ENCODE data around the gene PPP4C. TPM values are rescaled to one million over a fixed set of nuclear protein-coding genes. Genes with fewer than 3 reads are reported as not detected.
A peak's percentile ranks its signal among the peaks of the same experiment; 100 is the strongest.

Gene PPP4C
- polyA plus RNA-seq, 1 donor from 2014 or later, result 173 TPM

- H3K4me3 ChIP-seq (ENCODE audit: low read length), result peak overlapping the region; percentile 92
- H3K9ac ChIP-seq (ENCODE audit: low read length), result no peak overlapping the region
- no peak overlapping the region for H2AFZ ChIP-seq (ENCODE audit: low read depth, low read length)
- no peaks in the 10 kb centered on the region for H3K9me3 ChIP-seq (ENCODE audit: low read length)
- H3K79me2 ChIP-seq (replicated peaks; ENCODE audit: insufficient read depth, low read length), result peaks cover 8% of the 10 kb centered on the region
- H3F3A ChIP-seq (ENCODE audit: insufficient read depth, low read length, poor library complexity, severe bottlenecking), result no peaks in the 10 kb centered on the region
- no peaks in the 10 kb centered on the region for H3K36me3 ChIP-seq (ENCODE audit: insufficient read depth, low read length)
- H3K27me3 ChIP-seq (ENCODE audit: insufficient read depth, low read depth, low read length), result no peaks in the 10 kb centered on the region
- H3K4me2 ChIP-seq (ENCODE audit: low read length), result no peak overlapping the region
- H4K20me1 ChIP-seq (ENCODE audit: insufficient read depth), result no peaks in the 10 kb centered on the region
- H3K27ac ChIP-seq (ENCODE audit: low read length), result no peak overlapping the region
- no peak for TF ChIP-seq POLR2AphosphoS5 (IDR thresholded peaks at IDR 0.05)
- TF ChIP-seq EZH2 (IDR thresholded peaks at IDR 0.05; ENCODE audit: borderline replicate concordance, insufficient read depth, low read length, poor library complexity, severe bottlenecking), result no peak
- TF ChIP-seq CTCF (IDR thresholded peaks at IDR 0.05; ENCODE audit: poor library complexity, severe bottlenecking), result no peak
- no peak for TF ChIP-seq TAF1 (IDR thresholded peaks at IDR 0.05; ENCODE audit: low read depth)
- no peak for TF ChIP-seq SMC3 (conservative IDR thresholded peaks at IDR 0.05; ENCODE audit: poor library complexity)
- no peak for TF ChIP-seq EP300 (conservative IDR thresholded peaks at IDR 0.05; ENCODE audit: poor library complexity, severe bottlenecking)
- TF ChIP-seq REST (IDR thresholded peaks at IDR 0.05; ENCODE audit: borderline replicate concordance), result no peak
- TF ChIP-seq RAD21 (conservative IDR thresholded peaks at IDR 0.05), result no peak
- TF ChIP-seq MXI1 (conservative IDR thresholded peaks at IDR 0.05; ENCODE audit: poor library complexity, severe bottlenecking), result no peak
- H3K9me2 ChIP-seq (ENCODE audit: insufficient read depth, low read length), result no peaks in the 10 kb centered on the region
Measured at GRCh38 chr16:30027588-30028437, 48.0 kb upstream of the PPP4C start.

- Histone ChIP-seq H3K9me2 (ENCODE audit: insufficient read depth, low read length) (no peaks in the 10 kb centered on the region), H3K9ac (ENCODE audit: low read length) (peak overlapping the region; percentile 41), H3K4me2 (ENCODE audit: low read length) (no peak overlapping the region), H3K9me3 (ENCODE audit: low read length) (no peaks in the 10 kb centered on the region), H3K4me3 (ENCODE audit: low read length) (peak overlapping the region; percentile 92), H3K27me3 (ENCODE audit: insufficient read depth, low read depth, low read length) (no peaks in the 10 kb centered on the region), H4K20me1 (ENCODE audit: insufficient read depth) (no peaks in the 10 kb centered on the region), H3K27ac (ENCODE audit: low read length) (no peak overlapping the region), H3K36me3 (ENCODE audit: insufficient read depth, low read length) (no peaks in the 10 kb centered on the region), H3K79me2 (replicated peaks; ENCODE audit: insufficient read depth, low read length) (peaks cover 8% of the 10 kb centered on the region), H2AFZ (ENCODE audit: low read depth, low read length) (no peak overlapping the region), H3F3A (ENCODE audit: insufficient read depth, low read length, poor library complexity, severe bottlenecking) (no peaks in the 10 kb centered on the region)
- TF ChIP-seq REST (IDR thresholded peaks at IDR 0.05; ENCODE audit: borderline replicate concordance) (no peak), EP300 (conservative IDR thresholded peaks at IDR 0.05; ENCODE audit: poor library complexity, severe bottlenecking) (no peak), RAD21 (conservative IDR thresholded peaks at IDR 0.05) (no peak), EZH2 (IDR thresholded peaks at IDR 0.05; ENCODE audit: borderline replicate concordance, insufficient read depth, low read length, poor library complexity, severe bottlenecking) (no peak), POLR2AphosphoS5 (IDR thresholded peaks at IDR 0.05) (no peak), TAF1 (IDR thresholded peaks at IDR 0.05; ENCODE audit: low read depth) (no peak), SMC3 (conservative IDR thresholded peaks at IDR 0.05; ENCODE audit: poor library complexity) (no peak)
Measured at GRCh38 chr16:30028438-30029076, 47.2 kb upstream of the PPP4C start.

All from neural cell (in vitro differentiated cells).